ENCODE results near the gene GPBP1. TPM values are rescaled to one million over a fixed set of nuclear protein-coding genes. Genes with fewer than 3 reads are reported as not detected.

Gene GPBP1
- total and polyA plus RNA-seq, 2 experiments from 2014 or later: 105 to 109 TPM

GRCh38 chr5:57190593-57190992 is 16.7 kb downstream of the GPBP1 start (continued):
- TF ChIP-seq ZNF462 (CRISPR knock-in tag; IDR thresholded peaks at IDR 0.05) (no peak), JUNB (IDR thresholded peaks at IDR 0.05; ENCODE audit: unreplicated experiment) (no peak), ZNF331 (CRISPR knock-in tag; IDR thresholded peaks at IDR 0.05; ENCODE audit: low read depth) (no peak), NANOG (IDR thresholded peaks at IDR 0.05; ENCODE audit: borderline replicate concordance) (no peak)

- H3K27me3 Mint-ChIP-seq (ENCODE audit: insufficient read depth, low read depth, poor library complexity): peaks cover 5% of the 10 kb centered on the region
- Histone ChIP-seq H3F3A (replicated peaks; ENCODE audit: low read depth) (no peaks in the 10 kb centered on the region), H4K20me1 (replicated peaks; ENCODE audit: insufficient read depth) (peaks cover 88% of the 10 kb centered on the region), H3K4me2 (no peak overlapping the region), H3K79me2 (replicated peaks; ENCODE audit: insufficient read depth) (peaks cover 100% of the 10 kb centered on the region), H3K9me2 (ENCODE audit: insufficient read depth) (no peaks in the 10 kb centered on the region), H3K4me3 (no peak overlapping the region), H3K27ac (ENCODE audit: low read depth) (no peak overlapping the region), H3K27me3 (ENCODE audit: insufficient read depth) (no peaks in the 10 kb centered on the region), H3K4me1 (ENCODE audit: insufficient read depth) (peaks cover 40% of the 10 kb centered on the region), H3K36me3 (ENCODE audit: insufficient read depth) (no peaks in the 10 kb centered on the region; the same call in 1 of the 2 replicates), H2AFZ (no peak overlapping the region)
- no peak overlapping the region for H3K27ac Mint-ChIP-seq
- no peaks in the 10 kb centered on the region for H3K9me3 Mint-ChIP-seq
- DNase-seq (ENCODE audit: low spot score): no peak
- no peak for TF ChIP-seq POLR2AphosphoS5 (IDR thresholded peaks at IDR 0.05; ENCODE audit: low read depth)
- no peak for ATAC-seq
- peaks cover 25% of the 10 kb centered on the region for H3K36me3 Mint-ChIP-seq (ENCODE audit: low read depth)
- peaks cover 43% of the 10 kb centered on the region for H3K4me1 Mint-ChIP-seq
- no peak overlapping the region for H3K4me3 Mint-ChIP-seq
Measured at GRCh38 chr5:57191163-57191562, 17.3 kb downstream of the GPBP1 start.

GRCh38 chr5:57191986-57192385 is 18.1 kb downstream of the GPBP1 start:
- Mint-ChIP-seq H3K4me3 (no peak overlapping the region), H3K4me1 (peaks cover 36% of the 10 kb centered on the region), H3K36me3 (ENCODE audit: low read depth) (peaks cover 27% of the 10 kb centered on the region), H3K27ac (peak overlapping the region; percentile 61; the same call in 1 of the 2 replicates), H3K27me3 (ENCODE audit: insufficient read depth, low read depth, poor library complexity) (peaks cover 3% of the 10 kb centered on the region), H3K9me3 (no peaks in the 10 kb centered on the region)
- DNase-seq (ENCODE audit: low spot score) (no peak), ATAC-seq (no peak)
- Histone ChIP-seq H3K27ac (ENCODE audit: low read depth) (no peak overlapping the region), H3F3A (replicated peaks; ENCODE audit: low read depth) (no peaks in the 10 kb centered on the region), H3K27me3 (ENCODE audit: insufficient read depth) (no peaks in the 10 kb centered on the region), H3K4me3 (no peak overlapping the region), H3K4me1 (ENCODE audit: insufficient read depth) (peaks cover 34% of the 10 kb centered on the region), H3K36me3 (ENCODE audit: insufficient read depth) (no peaks in the 10 kb centered on the region; the same call in 1 of the 2 replicates), H3K9me2 (ENCODE audit: insufficient read depth) (no peaks in the 10 kb centered on the region), H2AFZ (no peak overlapping the region), H3K79me2 (replicated peaks; ENCODE audit: insufficient read depth) (peaks cover 100% of the 10 kb centered on the region), H3K4me2 (no peak overlapping the region), H4K20me1 (replicated peaks; ENCODE audit: insufficient read depth) (peaks cover 88% of the 10 kb centered on the region)
- TF ChIP-seq JUNB (IDR thresholded peaks at IDR 0.05; ENCODE audit: unreplicated experiment) (no peak), REST (IDR thresholded peaks at IDR 0.05; ENCODE audit: unreplicated experiment) (no peak), ZNF331 (CRISPR knock-in tag; IDR thresholded peaks at IDR 0.05; ENCODE audit: low read depth) (no peak), NANOG (IDR thresholded peaks at IDR 0.05; ENCODE audit: borderline replicate concordance) (no peak), STAT1 (IDR thresholded peaks at IDR 0.05; ENCODE audit: unreplicated experiment) (no peak), CREB1 (CRISPR knock-in tag; IDR thresholded peaks at IDR 0.05; ENCODE audit: low read depth) (no peak), EZH2 (IDR thresholded peaks at IDR 0.05; ENCODE audit: low read depth, unreplicated experiment) (no peak), EZH2phosphoT487 (IDR thresholded peaks at IDR 0.05; ENCODE audit: unreplicated experiment) (no peak), POLR2AphosphoS5 (IDR thresholded peaks at IDR 0.05; ENCODE audit: low read depth) (no peak)

All from GM23338 (cell line).